PFSK-1 (cell line): ENCODE results near the gene AKT1.

Experiments used
- POLR2AphosphoS5 ChIP-seq: IDR thresholded peaks from 2 replicates; pipeline ENCODE4 v1.6.1; 2012; ENCODE audit warnings: low read depth, mild to moderate bottlenecking, control low read depth, low read length, moderate library complexity
- TAF1 ChIP-seq: IDR thresholded peaks from 2 replicates; pipeline ENCODE4 v1.6.1; 2012; ENCODE audit warnings: low read length, control low read depth, borderline replicate concordance; ENCODE audit not compliant: insufficient read depth

DNA sequence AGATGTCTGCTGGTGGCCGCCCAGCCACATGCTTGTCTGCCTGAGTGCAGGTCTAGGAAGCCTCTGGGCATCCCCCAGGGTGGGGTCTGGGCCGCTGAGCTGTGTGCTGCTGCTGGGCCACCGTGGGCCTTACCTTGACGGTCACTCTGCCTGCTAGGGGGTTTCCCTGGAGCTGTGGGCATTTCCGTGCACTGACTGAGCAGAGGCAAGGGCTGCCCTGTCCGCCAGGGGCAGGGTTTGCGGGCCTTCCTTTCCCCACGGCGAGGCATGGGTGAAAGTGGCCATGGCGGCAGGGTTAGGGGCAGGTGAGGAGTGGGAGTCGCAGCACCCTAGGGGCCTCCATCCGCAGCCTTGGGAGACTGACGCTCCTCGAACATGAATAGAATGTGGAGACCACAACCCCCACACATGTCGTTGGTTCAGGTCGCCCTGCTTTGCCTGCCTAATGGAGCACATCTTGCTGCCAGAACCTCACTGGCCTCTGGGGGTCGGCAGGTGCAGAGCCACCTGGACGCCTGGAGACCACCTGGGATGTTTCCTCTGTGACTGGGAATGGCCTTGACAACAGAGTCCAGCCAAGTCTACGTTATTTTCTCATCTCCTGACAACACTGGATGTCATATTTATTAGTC, 7.8 kb upstream of the AKT1 start:
- no peak for TF ChIP-seq POLR2AphosphoS5
- TF ChIP-seq TAF1 = no peak
